Karpas-422 (cell line): ENCODE measurements around the gene KMT2C. TPM values are rescaled to one million over a fixed set of nuclear protein-coding genes. Genes with fewer than 3 reads are reported as not detected.
"Not testable (repeated sequence)": the region's sequence is repeated elsewhere in the genome, so short reads cannot be mapped to it uniquely, and the experiment has no call there.

Experiments used
- DNase-seq: peaks from one replicate; pipeline ENCODE4 v3.0.0-alpha.2; 2015
- H2AFZ ChIP-seq: fragments of 200-600 bp; sonication (generic); 2 replicates; pipeline ENCODE4 v1.6.1; 2014; ENCODE audit warnings: antibody characterized with exemption, low read length, mixed read lengths
- H3K27ac ChIP-seq: fragments of 200-600 bp; sonication (generic); 2 replicates; pipeline ENCODE4 v1.5.1; 2014; ENCODE audit warnings: mild to moderate bottlenecking, low read length, moderate library complexity
- H3K27me3 ChIP-seq: fragments of 200-600 bp; sonication (generic); 2 replicates; pipeline ENCODE4 v1.6.1; 2014; ENCODE audit warnings: low read length, mixed read lengths
- H3K36me3 ChIP-seq: fragments of 200-600 bp; sonication (generic); 2 replicates; pipeline ENCODE4 v1.6.1; 2014; ENCODE audit warnings: low read length, mixed read lengths; ENCODE audit not compliant: insufficient read depth
- H3K4me1 ChIP-seq: fragments of 200-600 bp; sonication (generic); 2 replicates; pipeline ENCODE4 v1.6.1; 2014; ENCODE audit warnings: mild to moderate bottlenecking, low read length, mixed read lengths
- H3K4me2 ChIP-seq: fragments of 200-600 bp; sonication (generic); 2 replicates; pipeline ENCODE4 v1.6.1; 2014; ENCODE audit warnings: low read length, low read depth, mild to moderate bottlenecking; ENCODE audit not compliant: poor library complexity, severe bottlenecking
- H3K4me3 ChIP-seq: fragments of 200-600 bp; sonication (generic); 2 replicates; pipeline ENCODE4 v1.5.1; 2014; ENCODE audit warnings: mild to moderate bottlenecking, antibody characterized with exemption, low read length, mixed read lengths
- H3K79me2 ChIP-seq: fragments of 200-600 bp; sonication (generic); 2 replicates; pipeline ENCODE4 v1.6.1; 2014; ENCODE audit warnings: mild to moderate bottlenecking, low read length, mixed read lengths
- H3K9ac ChIP-seq: fragments of 200-600 bp; sonication (generic); 2 replicates; pipeline ENCODE4 v1.6.0; 2014; ENCODE audit warnings: low read length
- H3K9me2 ChIP-seq: fragments of 200-600 bp; sonication (generic), shearing (Covaris generic); replicated peaks from 2 replicates; pipeline ENCODE4 v1.6.0; 2014; ENCODE audit warnings: mild to moderate bottlenecking, low read length, moderate library complexity; ENCODE audit not compliant: insufficient read depth
- H3K9me3 ChIP-seq: fragments of 300-700, 200-600 bp; sonication (generic); 2 replicates; pipeline ENCODE4 v1.6.1; 2014; ENCODE audit warnings: low read length, mixed read lengths
- H4K20me1 ChIP-seq: fragments of 200-600 bp; sonication (generic); 2 replicates; pipeline ENCODE4 v1.6.1; 2014; ENCODE audit warnings: mild to moderate bottlenecking, antibody characterized with exemption, low read length, low read depth; ENCODE audit not compliant: insufficient read depth
- total RNA-seq: library from RNA; depleted of rRNA; stranded (reverse); fragments of >200 nt; shearing (Covaris generic); gene quantifications from 2 replicates; pipeline ENCODE4 v1.2.3, GENCODE V29; 2014; ENCODE audit warnings: low replicate concordance

The KMT2C gene
- total RNA-seq, 1 experiment from 2014 or later, result 70.7 TPM

DNA sequence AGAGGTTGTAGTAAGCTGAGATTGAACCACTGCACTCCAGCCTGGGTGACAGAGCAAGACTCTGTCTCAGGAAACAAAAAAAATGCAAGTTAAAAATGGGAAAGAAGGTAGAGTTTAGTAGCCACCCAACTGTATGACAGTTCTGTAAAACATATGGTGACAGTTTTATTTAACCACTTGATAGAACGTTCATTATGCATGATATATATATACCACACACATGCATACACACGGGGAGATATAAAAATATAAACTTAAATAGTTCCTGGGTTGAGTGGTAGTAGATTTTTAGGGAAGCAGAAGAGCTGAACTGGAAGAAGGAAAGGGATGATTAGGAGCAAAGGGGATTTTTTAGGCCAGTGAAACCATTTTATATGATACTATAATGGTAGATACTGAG is 120.0 kb downstream of the KMT2C start:
- Histone ChIP-seq H3K4me3 (no peak overlapping the region), H3K9me2 (no peaks in the 10 kb centered on the region), H3K9me3 (no peaks in the 10 kb centered on the region), H3K27me3 (no peaks in the 10 kb centered on the region), H3K27ac (peak overlapping the region; percentile 65), H3K9ac (no peak overlapping the region), H2AFZ (no peak overlapping the region), H3K79me2 (peaks cover 89% of the 10 kb centered on the region), H3K4me1 (peaks cover 46% of the 10 kb centered on the region), H3K36me3 (peaks cover 14% of the 10 kb centered on the region; the same call in 1 of the 2 replicates), H4K20me1 (no peaks in the 10 kb centered on the region), H3K4me2 (no peak overlapping the region)
- DNase-seq, result no peak

GRCh38 chr7:152313831-152314604 is 121.8 kb downstream of the KMT2C start:
- H3K4me3 ChIP-seq, result no peak overlapping the region
- no peak overlapping the region for H2AFZ ChIP-seq
- peaks cover 21% of the 10 kb centered on the region; the same call in 1 of the 2 replicates for H3K36me3 ChIP-seq
- peaks cover 76% of the 10 kb centered on the region for H3K79me2 ChIP-seq
- peak overlapping the region; percentile 34 for H3K4me2 ChIP-seq
- no peaks in the 10 kb centered on the region for H3K9me3 ChIP-seq
- H3K9ac ChIP-seq, result no peak overlapping the region
- peaks cover 46% of the 10 kb centered on the region for H3K4me1 ChIP-seq
- H4K20me1 ChIP-seq, result no peaks in the 10 kb centered on the region
- peak overlapping the region; percentile 65 for H3K27ac ChIP-seq
- DNase-seq, result peak; percentile 84
- no peaks in the 10 kb centered on the region for H3K27me3 ChIP-seq
- no peaks in the 10 kb centered on the region for H3K9me2 ChIP-seq

GRCh38 chr7:152313217-152313616 is 122.6 kb downstream of the KMT2C start:
- Histone ChIP-seq H3K27me3 (no peaks in the 10 kb centered on the region), H3K4me3 (no peak overlapping the region), H4K20me1 (no peaks in the 10 kb centered on the region), H3K36me3 (peaks cover 21% of the 10 kb centered on the region; the same call in 1 of the 2 replicates), H3K9ac (no peak overlapping the region), H3K9me3 (no peaks in the 10 kb centered on the region), H3K9me2 (no peaks in the 10 kb centered on the region), H3K4me1 (peaks cover 46% of the 10 kb centered on the region), H2AFZ (no peak overlapping the region), H3K4me2 (no peak overlapping the region), H3K79me2 (peaks cover 69% of the 10 kb centered on the region), H3K27ac (peak overlapping the region; percentile 65; the same call in 1 of the 2 replicates)
- DNase-seq, result no peak

- H3K9me2 ChIP-seq, result no peaks in the 10 kb centered on the region
- H3K79me2 ChIP-seq, result peaks cover 64% of the 10 kb centered on the region
- peaks cover 43% of the 10 kb centered on the region for H3K4me1 ChIP-seq
- no peaks in the 10 kb centered on the region for H3K9me3 ChIP-seq
- no peak overlapping the region for H3K9ac ChIP-seq
- no peak for DNase-seq
- no peak overlapping the region for H3K4me3 ChIP-seq
- no peak overlapping the region for H2AFZ ChIP-seq
- peaks cover 25% of the 10 kb centered on the region; the same call in 1 of the 2 replicates for H3K36me3 ChIP-seq
- no peak overlapping the region for H3K27ac ChIP-seq
- no peak overlapping the region for H3K4me2 ChIP-seq
- H4K20me1 ChIP-seq, result no peaks in the 10 kb centered on the region
- no peaks in the 10 kb centered on the region for H3K27me3 ChIP-seq
These were observed 123.5 kb downstream of the KMT2C start for GRCh38 chr7:152312316-152312715.

- H3K9me3 ChIP-seq, result no peaks in the 10 kb centered on the region
- no peaks in the 10 kb centered on the region for H4K20me1 ChIP-seq
- DNase-seq, result no peak
- H3K36me3 ChIP-seq, result peaks cover 34% of the 10 kb centered on the region
- no peak overlapping the region for H3K4me2 ChIP-seq
- H3K9me2 ChIP-seq, result no peaks in the 10 kb centered on the region
- H2AFZ ChIP-seq, result no peak overlapping the region
- H3K4me1 ChIP-seq, result no peaks in the 10 kb centered on the region; the same call in 1 of the 2 replicates
- no peak overlapping the region for H3K9ac ChIP-seq
- H3K79me2 ChIP-seq, result peaks cover 45% of the 10 kb centered on the region
- no peak overlapping the region for H3K27ac ChIP-seq
- no peaks in the 10 kb centered on the region for H3K27me3 ChIP-seq
- no peak overlapping the region for H3K4me3 ChIP-seq
These were observed 127.9 kb downstream of the KMT2C start for GRCh38 chr7:152307902-152308301.

DNA sequence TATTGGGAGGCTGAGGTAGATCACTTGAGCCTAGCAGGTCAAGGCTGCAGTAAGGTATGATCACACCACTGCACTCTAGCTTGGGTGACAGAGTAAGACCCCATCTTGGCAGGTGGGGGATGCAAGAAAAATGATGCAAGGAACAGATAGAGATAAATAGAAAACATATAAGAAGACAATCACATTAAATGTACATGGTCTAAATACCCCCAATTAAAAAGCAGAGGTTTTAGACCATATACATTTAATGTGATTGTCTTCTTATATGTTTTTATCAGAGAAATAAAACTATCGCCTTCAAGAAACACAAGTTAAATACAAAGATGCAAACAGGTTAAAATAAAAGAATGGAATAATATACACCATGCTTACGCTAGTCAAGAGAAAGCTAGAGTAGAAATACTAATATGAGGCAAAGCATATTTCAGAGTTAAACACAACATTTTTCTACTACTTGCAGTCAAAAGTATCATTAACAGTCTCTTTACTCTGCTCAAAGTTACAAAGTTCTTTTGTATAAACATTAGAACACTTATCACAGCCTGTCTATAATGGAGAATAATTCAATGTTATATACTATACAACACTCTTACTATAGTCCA is 136.2 kb downstream of the KMT2C start:
- not testable (repeated sequence) for DNase-seq, H3K9me2 ChIP-seq, H3K9ac ChIP-seq, H3K4me3 ChIP-seq, H4K20me1 ChIP-seq, H3K27me3 ChIP-seq, H3K27ac ChIP-seq, H3K9me3 ChIP-seq, H2AFZ ChIP-seq, H3K4me2 ChIP-seq
- Histone ChIP-seq H3K36me3 (peaks cover 17% of the 10 kb centered on the region), H3K4me1 (peaks cover 27% of the 10 kb centered on the region), H3K79me2 (peaks cover 38% of the 10 kb centered on the region)

DNA sequence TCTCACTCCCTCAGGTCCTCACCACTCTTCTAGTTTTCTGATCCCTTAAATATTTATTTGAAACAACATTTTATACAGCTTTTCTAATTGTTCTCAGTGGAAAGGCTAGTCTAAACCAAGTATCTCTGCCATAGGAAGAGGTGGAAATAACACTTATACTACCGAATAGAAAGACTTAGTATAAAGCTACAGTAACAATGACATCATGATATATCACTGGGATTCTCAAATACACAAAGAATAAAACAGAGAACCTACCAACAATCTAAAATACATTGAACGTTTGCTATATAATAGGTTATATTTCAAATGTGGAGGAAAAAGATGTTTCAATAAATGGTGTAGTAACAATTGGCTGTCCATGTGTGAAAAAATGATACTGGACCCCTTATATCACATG is 142.9 kb downstream of the KMT2C start:
- no peak overlapping the region for H3K4me3 ChIP-seq
- H2AFZ ChIP-seq, result no peak overlapping the region
- H4K20me1 ChIP-seq, result no peaks in the 10 kb centered on the region
- no peaks in the 10 kb centered on the region for H3K9me2 ChIP-seq
- peaks cover 8% of the 10 kb centered on the region for H3K4me1 ChIP-seq
- DNase-seq, result no peak
- H3K4me2 ChIP-seq, result no peak overlapping the region
- no peak overlapping the region for H3K9ac ChIP-seq
- H3K79me2 ChIP-seq, result peaks cover 51% of the 10 kb centered on the region
- H3K36me3 ChIP-seq, result peaks cover 13% of the 10 kb centered on the region; the same call in 1 of the 2 replicates
- H3K9me3 ChIP-seq, result no peaks in the 10 kb centered on the region
- H3K27ac ChIP-seq, result no peak overlapping the region
- H3K27me3 ChIP-seq, result no peaks in the 10 kb centered on the region

GRCh38 chr7:152286972-152287371 is 148.8 kb downstream of the KMT2C start:
- not testable (repeated sequence) for H3K36me3 ChIP-seq, H3K9ac ChIP-seq, H3K9me2 ChIP-seq, H2AFZ ChIP-seq, H3K27me3 ChIP-seq, H3K4me3 ChIP-seq, H3K27ac ChIP-seq, H4K20me1 ChIP-seq, H3K4me1 ChIP-seq, H3K4me2 ChIP-seq, DNase-seq, H3K9me3 ChIP-seq
- peaks cover 35% of the 10 kb centered on the region for H3K79me2 ChIP-seq
